AG04450 (cell line): ENCODE measurements around the gene OR2D3. TPM values are rescaled to one million over a fixed set of nuclear protein-coding genes. Genes with fewer than 3 reads are reported as not detected.
A peak's percentile ranks its signal among the peaks of the same experiment; 100 is the strongest.

ENCODE experiments used
- CTCF ChIA-PET: fragments of 300-600, 350-600 bp; formaldehyde crosslinking; extraction: SDS; loops from one replicate; lab custom pipeline; 2022; ENCODE audit warnings: antibody characterized with exemption, inconsistent platforms; lab: Charles Lee
- POLR2A ChIA-PET: fragments of 350-600 bp; formaldehyde crosslinking; extraction: SDS; loops from one replicate; lab custom pipeline; 2021; ENCODE audit warnings: antibody characterized with exemption, inconsistent platforms; lab: Yijun Ruan, JAX
- DNase-seq: peaks from one replicate; pipeline ENCODE4 v3.0.0-alpha.2; 2011; ENCODE audit warnings: low read depth, low spot score
- H3K27ac ChIP-seq: one replicate; pipeline ENCODE4 v1.5.1; 2012; ENCODE audit warnings: low read depth, low read length, control low read depth
- H3K27me3 ChIP-seq: one replicate; pipeline ENCODE4 v1.6.0; 2012; ENCODE audit warnings: low read length; ENCODE audit not compliant: control insufficient read depth, insufficient read depth
- H3K4me3 ChIP-seq: 2 replicates; pipeline ENCODE4 v1.5.1; 2011; ENCODE audit warnings: mild to moderate bottlenecking, low read depth, low read length, control low read depth
- H3K9me3 ChIP-seq: 2 replicates; pipeline ENCODE4 v1.5.1; 2012; ENCODE audit warnings: low read length; ENCODE audit not compliant: control insufficient read depth, insufficient read depth
- CTCF ChIP-seq: IDR thresholded peaks from 2 replicates; pipeline ENCODE4 v1.5.1; 2011; ENCODE audit warnings: low read depth, low read length, control low read depth, inconsistent platforms
- polyA plus RNA-seq: library from polyadenylated mRNA; depleted of rRNA; stranded (reverse); fragments of >200 nt; gene quantifications from 2 replicates; pipeline ENCODE4 v1.2.3, GENCODE V29; 2011

Gene OR2D3
- polyA plus RNA-seq, 1 experiment, result not detected

DNA sequence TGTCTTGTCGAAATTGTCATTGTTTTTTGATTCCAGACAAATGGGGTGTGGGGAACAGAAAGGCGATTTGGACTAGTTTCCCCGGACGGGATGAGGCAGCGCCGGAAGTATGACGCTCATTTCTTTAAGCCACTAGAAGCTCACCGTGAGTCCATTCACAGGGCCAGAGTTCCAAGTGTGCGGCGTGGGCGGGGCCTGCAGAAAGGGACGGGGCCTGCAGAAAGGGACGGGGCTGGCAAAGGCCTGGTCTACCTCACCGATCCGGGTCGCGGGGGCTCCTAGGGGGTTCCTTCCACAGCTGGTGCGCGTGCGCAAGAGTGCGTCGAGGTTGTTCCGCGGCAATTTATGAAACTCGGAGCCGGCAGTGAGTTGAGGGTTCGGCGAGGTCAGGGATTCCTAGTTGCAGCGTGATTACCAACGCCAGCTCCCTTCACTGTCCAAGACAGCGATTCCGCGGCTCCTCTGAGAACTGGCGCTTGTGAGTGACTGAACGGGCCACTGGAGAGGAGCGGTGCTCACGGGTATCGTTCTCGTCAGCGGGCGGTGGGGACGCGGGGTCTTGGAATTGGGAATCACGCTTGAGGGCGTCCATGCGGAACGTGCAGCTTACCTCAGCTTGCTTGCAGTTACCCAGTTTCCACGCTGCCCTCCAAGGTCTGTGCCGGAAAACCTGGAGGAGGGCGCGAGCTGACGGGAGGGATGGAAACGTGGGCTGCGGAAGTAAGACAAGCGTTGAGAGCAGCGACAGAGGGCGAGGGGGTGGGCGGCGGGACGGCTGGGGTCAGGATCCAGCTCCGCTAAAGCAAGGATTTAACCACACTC lies 5.6 kb downstream of the OR2D3 start, which contains the start of gene ZNF215:
ZNF215 (plus strand) TSS at position 219 of the 822 bp plus-strand sequence. CDS start 5,847 bp downstream, outside the sequence.
- DNase-seq, result peak; percentile 37
- peak within 1 kb of the TSS; percentile 78 for H3K4me3 ChIP-seq
- POLR2A ChIA-PET, result interaction anchor here (0.6 to 1.6 kb wide), 2 partner anchors 66 to 366 kb away, joined by 3 to 6 read pairs; no protein-coding TSS in a partner anchor
- CTCF ChIA-PET, result interaction anchor here (0.5 kb wide), 1 partner anchor 768 kb away, joined by 3 read pairs; no protein-coding TSS in a partner anchor
- H3K27ac ChIP-seq, result peak within 1 kb of the TSS; percentile 53
- H3K9me3 ChIP-seq, result no peaks in the 10 kb centered on the region
- H3K27me3 ChIP-seq, result no peaks in the 10 kb centered on the region
- TF ChIP-seq CTCF, result no peak

DNA sequence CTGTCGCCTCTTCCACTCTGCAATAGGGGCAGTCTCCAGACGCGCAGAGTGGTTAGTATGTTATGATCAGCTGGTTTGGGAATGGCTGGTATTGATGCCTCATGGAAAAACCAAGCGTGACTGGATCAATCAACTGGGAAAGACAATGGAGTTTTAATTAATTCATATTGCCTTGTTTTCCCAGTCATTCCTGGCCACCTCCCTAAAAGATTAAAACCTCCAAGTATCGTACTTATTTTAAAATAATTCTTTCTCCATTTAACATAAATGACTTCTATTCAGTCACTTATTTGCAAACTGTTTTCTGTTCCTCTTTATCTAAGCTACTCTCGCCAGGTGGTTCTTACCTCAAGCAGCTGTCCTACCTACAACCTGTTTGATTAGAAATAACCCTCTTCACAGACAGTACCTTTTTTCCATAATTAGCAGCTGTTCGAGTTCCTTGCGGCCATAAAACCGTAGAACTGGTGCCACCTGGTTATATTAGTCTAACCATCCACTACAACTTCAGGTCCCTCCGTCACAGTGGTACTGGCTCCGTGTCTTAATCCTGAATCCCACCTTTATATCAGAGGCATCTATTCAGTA lies 6.3 kb downstream of the OR2D3 start:
- Histone ChIP-seq H3K9me3 (no peaks in the 10 kb centered on the region), H3K27ac (peak overlapping the region; percentile 53), H3K27me3 (no peaks in the 10 kb centered on the region), H3K4me3 (peak overlapping the region; percentile 78)
- DNase-seq, result no peak
- ChIA-PET CTCF (no interaction called here), POLR2A (interaction anchor here (1.6 kb wide), 1 partner anchor 65 kb away, joined by 6 read pairs; no protein-coding TSS in a partner anchor)
- no peak for TF ChIP-seq CTCF

DNA sequence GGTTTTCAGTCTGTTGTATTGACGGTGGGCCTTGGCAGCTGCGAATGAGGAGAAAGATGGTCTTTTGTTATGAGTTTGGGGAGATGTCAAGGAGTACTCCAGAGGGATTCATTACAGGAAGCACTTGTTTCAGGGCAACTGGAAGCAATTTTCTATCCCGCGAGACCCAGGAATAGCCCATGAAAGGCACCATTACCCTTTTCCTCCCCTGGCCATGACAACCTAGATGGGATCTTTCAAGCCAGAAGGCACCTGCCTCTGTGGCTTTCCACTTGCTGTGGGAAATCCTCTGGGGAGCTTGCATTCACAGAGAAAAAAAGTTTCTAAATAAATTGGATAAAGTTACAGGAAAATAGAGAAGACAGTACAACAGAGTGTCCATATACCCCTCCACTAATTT lies 8.1 kb downstream of the OR2D3 start:
- Histone ChIP-seq H3K4me3 (no peak overlapping the region), H3K27ac (no peak overlapping the region), H3K9me3 (no peaks in the 10 kb centered on the region), H3K27me3 (no peaks in the 10 kb centered on the region)
- TF ChIP-seq CTCF, result no peak
- ChIA-PET POLR2A (no interaction called here), CTCF (no interaction called here)
- DNase-seq, result no peak

DNA sequence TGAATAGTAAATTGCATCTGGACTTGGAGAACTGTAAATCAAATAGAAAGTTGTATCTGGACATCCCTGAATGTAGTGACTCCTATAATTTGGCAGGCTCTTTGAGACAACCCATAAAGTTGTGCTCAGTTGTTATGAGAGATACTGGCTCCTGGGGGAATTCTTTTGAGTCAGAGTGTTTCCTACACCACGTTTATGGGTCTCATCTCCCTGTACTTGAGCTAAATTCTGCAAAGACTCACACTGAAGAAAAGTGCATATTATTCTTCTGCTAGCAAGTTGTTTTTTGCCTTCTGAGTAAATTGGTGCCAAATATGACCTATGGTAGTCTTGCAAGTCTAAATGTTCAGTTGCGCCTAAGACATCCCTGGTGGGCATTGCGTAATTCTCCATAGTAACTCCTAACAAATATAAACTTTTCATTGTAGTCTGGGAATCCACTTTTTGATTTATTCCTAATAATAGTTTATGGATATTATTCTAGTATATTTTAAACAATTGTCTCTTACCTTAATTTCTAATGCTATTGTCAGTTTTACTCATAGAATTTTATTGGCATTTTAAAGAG lies 10.4 kb downstream of the OR2D3 start:
- Histone ChIP-seq H3K27me3 (no peaks in the 10 kb centered on the region), H3K9me3 (no peaks in the 10 kb centered on the region), H3K27ac (no peak overlapping the region), H3K4me3 (no peak overlapping the region)
- TF ChIP-seq CTCF, result no peak
- DNase-seq, result no peak
- POLR2A ChIA-PET, result no interaction called here
- CTCF ChIA-PET, result no interaction called here
